Aorta (tissue), 5 donors: ENCODE results near the gene EDC3. TPM values are rescaled to one million over a fixed set of nuclear protein-coding genes. Genes with fewer than 3 reads are reported as not detected.
A peak's percentile ranks its signal among the peaks of the same experiment; 100 is the strongest.

Experiments used
- ATAC-seq: fragments of 200-7000 bp; cut with Tn5 transposase; one replicate; pipeline ENCODE4 v1.9.1; 2022; ENCODE audit warnings: moderate library complexity; ENCODE audit not compliant: low FRiP score
- DNase-seq, 2 donors: peaks; one replicate each; pipeline ENCODE4 v3.0.0-alpha.2; 2020
- H3K27ac ChIP-seq, 2 donors: one replicate each; pipeline ENCODE4 v1.5.1; 2013; ENCODE audit warnings: low read length in 2 of 2, mild to moderate bottlenecking in 2 of 2, moderate library complexity in 2 of 2, control low read depth in 1 of 2, inconsistent platforms in 1 of 2, low read depth in 1 of 2
- H3K27me3 ChIP-seq, 2 donors: one replicate each; pipeline ENCODE4 v1.6.1; 2013; ENCODE audit warnings: control low read depth in 1 of 2, low read length in 1 of 2, mild to moderate bottlenecking in 1 of 2, moderate library complexity in 1 of 2; ENCODE audit not compliant: insufficient read depth in 2 of 2, control insufficient read depth in 1 of 2
- H3K36me3 ChIP-seq, 2 donors: one replicate each; pipeline ENCODE4 v1.6.1; 2013; ENCODE audit warnings: control low read depth in 1 of 2, low read length in 1 of 2, mild to moderate bottlenecking in 1 of 2; ENCODE audit not compliant: insufficient read depth in 2 of 2, control insufficient read depth in 1 of 2
- H3K4me1 ChIP-seq, 2 donors: one replicate each; pipeline ENCODE4 v1.6.1; 2013; ENCODE audit warnings: low read length in 2 of 2, control low read depth in 1 of 2, mild to moderate bottlenecking in 1 of 2, moderate library complexity in 1 of 2; ENCODE audit not compliant: insufficient read depth in 2 of 2, control insufficient read depth in 1 of 2
- H3K4me3 ChIP-seq, 2 donors: one replicate each; pipeline ENCODE4 v1.5.1; 2013; ENCODE audit warnings: low read length in 2 of 2, control low read depth in 1 of 2, mild to moderate bottlenecking in 1 of 2
- H3K9me3 ChIP-seq: one replicate; pipeline ENCODE4 v1.6.1; 2013; ENCODE audit warnings: mild to moderate bottlenecking, low read length; ENCODE audit not compliant: control insufficient read depth
- WGBS, 2 donors: extraction: QIAGEN DNeasy Blood & Tissue Kit; methylation state at CpG; one replicate each; pipeline ENCODE4 v1.1.7; 2013; 5-methylcytosine and 5-hydroxymethylcytosine counted together
- intact Hi-C, 2 donors: fragments of 100-400 bp; cut with DNase I; formaldehyde crosslinking; loops; one replicate each; pipeline versions ENCODE4 v1.14.2 to v1.15.0; 2022
- polyA plus RNA-seq, 2 donors: library from polyadenylated mRNA; stranded (reverse); fragments of 200-250 nt; gene quantifications; one replicate each; pipeline ENCODE4 v1.2.3, GENCODE V29; 2013
- total RNA-seq, 2 donors: library from RNA; stranded (reverse); fragmentation: NEBNext Ultra II Directional; extraction: Animal tissue kit (Norgen Biotek cat#: 25700); gene quantifications; one replicate each; pipeline ENCODE4 v1.2.1, GENCODE V29; 2021
- donor health status: healthy with polysubstance abuse.
- donor health status: Bipolar disorder and iron deficiency.
- donor health status: DM: no; HTN: no; CAD: no.
- donor health status: DM: no; HTN: no; CAD: no.
- donor health status: DM: yes; HTN: yes; CAD: no.

The EDC3 gene
- total and polyA plus RNA-seq, 4 donors = 13.4 to 30.8 (median 24.2) TPM

GRCh38 chr15:74648051-74648842 lies 47.6 kb downstream of the EDC3 start:
- H3K27me3 ChIP-seq = no peaks in the 10 kb centered on the region
- ATAC-seq (no peak), DNase-seq (no peak)
- H3K9me3 ChIP-seq = no peaks in the 10 kb centered on the region
- 83 to 84% methylated on average over 5 of the region's 5 CpGs for WGBS, 2 donors
- H3K36me3 ChIP-seq = no peaks in the 10 kb centered on the region
- H3K4me3 ChIP-seq = no peak overlapping the region
- intact Hi-C loops = no loop called here
- H3K27ac ChIP-seq = no peak overlapping the region
- peaks cover 0 to 1% of the 10 kb centered on the region in 2 donors for H3K4me1 ChIP-seq

GRCh38 chr15:74646480-74646879 lies 49.3 kb downstream of the EDC3 start:
- no peak overlapping the region for H3K27ac ChIP-seq
- no peak overlapping the region for H3K4me3 ChIP-seq
- ATAC-seq (no peak), DNase-seq (no peak)
- intact Hi-C loops = no loop called here
- H3K36me3 ChIP-seq = peaks cover 0 to under 1% of the 10 kb centered on the region in 2 donors
- peaks cover 0 to 1% of the 10 kb centered on the region in 2 donors for H3K4me1 ChIP-seq
- no peaks in the 10 kb centered on the region for H3K9me3 ChIP-seq
- no peaks in the 10 kb centered on the region for H3K27me3 ChIP-seq

DNA sequence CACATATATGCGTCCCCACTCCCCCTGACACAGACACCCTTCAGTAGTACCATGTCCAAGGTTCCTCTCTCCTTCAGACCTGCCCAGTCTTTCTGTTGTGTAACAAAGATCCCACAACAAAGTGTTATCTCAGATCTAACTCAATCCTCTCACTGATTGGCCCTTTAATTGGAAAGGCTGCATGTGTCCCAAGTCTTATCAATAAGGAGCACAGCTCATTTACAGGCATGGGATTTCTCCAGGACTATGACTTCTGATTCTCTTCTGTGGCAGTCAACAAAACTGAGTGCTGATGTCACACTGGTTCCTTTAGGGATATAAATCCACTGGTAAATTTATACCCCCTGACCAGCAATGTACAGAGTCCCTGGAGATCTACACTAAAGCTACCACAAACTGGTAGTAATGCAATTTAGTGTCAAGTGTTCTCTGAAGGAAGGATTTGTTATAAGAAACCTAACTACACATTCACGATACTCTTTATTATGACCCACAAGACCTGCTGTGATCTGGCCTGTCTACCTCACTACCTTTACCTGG lies 52.1 kb downstream of the EDC3 start:
- DNase-seq (no peak), ATAC-seq (no peak)
- Histone ChIP-seq H3K27ac (no peak overlapping the region), H3K4me1 (peaks cover 0 to 1% of the 10 kb centered on the region in 2 donors), H3K4me3 (no peak overlapping the region), H3K9me3 (no peaks in the 10 kb centered on the region), H3K27me3 (no peaks in the 10 kb centered on the region), H3K36me3 (peaks cover 0 to 8% of the 10 kb centered on the region in 2 donors)
- 80 to 94% methylated on average over 2 of the region's 2 CpGs for WGBS, 2 donors
- intact Hi-C loops = no loop called here

GRCh38 chr15:74642734-74643664 lies 52.8 kb downstream of the EDC3 start:
- Histone ChIP-seq H3K36me3 (peaks cover 0 to 8% of the 10 kb centered on the region in 2 donors), H3K4me1 (peaks cover 0 to 1% of the 10 kb centered on the region in 2 donors), H3K4me3 (no peak overlapping the region), H3K9me3 (no peaks in the 10 kb centered on the region), H3K27ac (peak overlapping the region in 1 of 2 donors; percentile 52), H3K27me3 (no peaks in the 10 kb centered on the region)
- DNase-seq = no peak
- WGBS, 2 donors = 16 to 20% methylated on average over 11 of the region's 11 CpGs
- ATAC-seq = peak; percentile 31
- intact Hi-C loops = no loop called here

DNA sequence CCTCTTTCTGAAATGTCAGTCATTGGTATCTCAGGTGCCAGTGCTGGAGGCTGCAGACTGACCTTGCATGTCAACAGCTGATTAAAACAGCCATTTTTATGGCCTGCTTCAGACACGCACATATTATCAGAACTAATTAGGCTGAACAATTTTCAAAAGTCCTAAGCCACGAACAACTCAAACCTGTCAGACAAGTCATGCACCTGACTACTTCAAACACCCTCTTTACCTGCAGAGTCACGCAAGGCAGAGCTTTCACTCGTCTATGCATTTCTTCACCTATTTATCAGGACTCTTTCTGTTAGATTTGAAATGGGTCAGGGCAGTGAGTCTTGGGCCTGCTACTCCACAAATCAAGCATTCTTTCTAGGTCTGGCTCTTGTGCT lies 53.5 kb downstream of the EDC3 start:
- WGBS, 2 donors = 66 to 73% methylated on average over 4 of the region's 4 CpGs
- ATAC-seq (no peak), DNase-seq (no peak)
- H3K36me3 ChIP-seq = peaks cover 0 to 8% of the 10 kb centered on the region in 2 donors
- H3K4me1 ChIP-seq = peaks cover 0 to 1% of the 10 kb centered on the region in 2 donors
- H3K4me3 ChIP-seq = no peak overlapping the region
- intact Hi-C loops = no loop called here
- H3K9me3 ChIP-seq = no peaks in the 10 kb centered on the region
- H3K27ac ChIP-seq = peak overlapping the region in 1 of 2 donors; percentile 75
- no peaks in the 10 kb centered on the region for H3K27me3 ChIP-seq

DNA sequence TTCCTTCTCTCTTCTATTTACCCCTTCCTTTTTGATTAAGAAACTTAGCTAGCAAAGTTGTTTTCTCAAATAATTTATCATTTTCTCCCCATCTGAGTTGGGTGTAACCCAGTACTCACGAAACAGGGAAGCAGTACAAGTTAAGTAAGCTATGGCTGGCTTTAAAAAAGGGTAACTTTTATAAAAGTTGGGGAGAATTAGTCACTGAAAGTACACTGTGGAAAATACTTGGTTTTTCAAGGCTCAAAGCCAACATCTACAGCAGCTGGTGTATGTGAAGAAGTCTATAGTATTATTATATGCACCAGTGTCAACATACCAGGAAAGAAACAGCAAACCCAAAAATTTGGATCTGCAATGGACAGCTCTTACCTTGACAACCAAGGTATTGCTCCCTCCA lies 54.7 kb downstream of the EDC3 start:
- H3K4me1 ChIP-seq = no peaks in the 10 kb centered on the region
- H3K4me3 ChIP-seq = no peak overlapping the region
- WGBS, 2 donors = 11 to 26% methylated on average over 1 of the region's 1 CpG
- ATAC-seq (no peak), DNase-seq (no peak)
- peaks cover 0 to 10% of the 10 kb centered on the region in 2 donors for H3K36me3 ChIP-seq
- intact Hi-C loops = no loop called here
- no peak overlapping the region for H3K27ac ChIP-seq
- no peaks in the 10 kb centered on the region for H3K9me3 ChIP-seq
- no peaks in the 10 kb centered on the region for H3K27me3 ChIP-seq

DNA sequence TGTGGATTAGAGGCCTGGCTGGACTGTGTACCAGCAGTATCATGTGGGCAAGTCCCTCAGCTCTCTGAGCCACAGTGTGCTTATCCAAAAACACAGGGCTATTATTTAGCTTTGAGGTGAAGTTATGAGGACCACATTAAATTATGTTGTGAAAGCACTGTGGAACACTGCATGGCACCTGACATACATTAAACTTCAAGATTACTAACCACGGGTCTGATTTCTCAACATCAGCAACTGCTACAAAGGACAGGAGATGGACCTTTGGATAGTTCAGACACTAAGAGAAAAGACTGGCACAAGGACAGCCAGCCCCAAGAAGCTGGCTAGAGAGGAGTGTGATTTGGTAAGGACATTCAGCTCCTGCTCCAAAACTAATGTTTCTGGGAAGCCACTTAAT lies 58.8 kb downstream of the EDC3 start:
- Histone ChIP-seq H3K9me3 (no peaks in the 10 kb centered on the region), H3K36me3 (peaks cover 3 to 14% of the 10 kb centered on the region in 2 donors), H3K27me3 (no peaks in the 10 kb centered on the region), H3K4me3 (no peak overlapping the region), H3K27ac (no peak overlapping the region), H3K4me1 (no peaks in the 10 kb centered on the region)
- intact Hi-C loops = loop anchor here (2.0 to 10.0 kb wide), 2 partner anchors 132 to 318 kb away; partner anchors contain the start of gene RPP25 (in 2 of the 2)
- WGBS, 2 donors = 68 to 88% methylated on average over 1 of the region's 1 CpG
- no peak for ATAC-seq
- DNase-seq = no peak

DNA sequence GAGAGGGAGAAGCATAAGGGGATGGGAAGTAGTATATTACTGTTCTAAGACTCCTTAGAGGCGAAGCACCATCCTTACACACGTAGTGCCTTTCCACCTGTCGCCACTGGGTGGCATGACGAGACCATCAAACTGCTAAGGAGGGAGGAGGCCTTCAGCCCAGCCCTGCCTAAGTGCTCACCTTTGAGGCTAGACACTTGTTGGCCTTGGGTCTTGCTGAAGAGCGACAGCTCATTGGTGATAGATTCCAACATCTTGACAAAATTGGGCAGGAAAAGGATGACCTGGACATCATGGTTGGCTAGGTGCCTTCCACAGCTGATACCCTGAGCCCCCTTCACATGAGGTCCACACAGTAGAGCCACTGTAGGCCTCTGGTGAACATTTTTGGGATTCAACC lies 60.6 kb downstream of the EDC3 start:
- intact Hi-C loops = loop anchor here (1.0 to 10.0 kb wide), 2 partner anchors 133 to 320 kb away; partner anchors contain the start of gene RPP25 (in 2 of the 2)
- DNase-seq = peak in 1 of 2 donors; percentile 88
- Histone ChIP-seq H3K27ac (no peak overlapping the region), H3K4me1 (no peaks in the 10 kb centered on the region), H3K27me3 (no peaks in the 10 kb centered on the region), H3K36me3 (peaks cover 3 to 11% of the 10 kb centered on the region in 2 donors), H3K9me3 (no peaks in the 10 kb centered on the region), H3K4me3 (no peak overlapping the region)
- 16 to 17% methylated on average over 5 of the region's 5 CpGs for WGBS, 2 donors
- ATAC-seq = peak; percentile 75
